A673 (cell line): ENCODE measurements around the gene ELL2. TPM values are rescaled to one million over a fixed set of nuclear protein-coding genes. Genes with fewer than 3 reads are reported as not detected.

Experiments
- BruUV-seq: library from RNA; stranded (reverse); fragments of 400-500 nt; replicated peaks from 2 replicates; lab custom pipeline; 2021; lab: Mats Ljungman, UMichigan
- CTCF ChIA-PET: fragments of 300-600 bp; sonication (Branson Sonifier 250); formaldehyde crosslinking; loops from one replicate; lab custom pipeline; 2022; ENCODE audit warnings: antibody characterized with exemption; lab: Charles Lee
- POLR2A ChIA-PET: fragments of 300-600 bp; sonication (Branson Sonifier 250); formaldehyde crosslinking; loops from one replicate; lab custom pipeline; 2022; ENCODE audit warnings: antibody characterized with exemption; ENCODE audit not compliant: low non-redundant PET; lab: Charles Lee
- DNase-seq: peaks from one replicate; pipeline ENCODE4 v3.0.0-alpha.2; 2015; ENCODE audit warnings: low spot score
- H3K27ac ChIP-seq: fragments of 200-600 bp; sonication (generic); 2 replicates; pipeline ENCODE4 v1.5.1; 2016; ENCODE audit warnings: mixed run types, low read depth, mild to moderate bottlenecking, mixed read lengths, antibody characterized with exemption, low read length; ENCODE audit not compliant: poor library complexity, severe bottlenecking
- H3K27me3 ChIP-seq: fragments of 200-600 bp; sonication (generic); replicated peaks from 2 replicates; pipeline ENCODE4 v1.6.1; 2017; ENCODE audit warnings: mixed run types, low read depth, mild to moderate bottlenecking, mixed read lengths, antibody characterized with exemption, low read length; ENCODE audit not compliant: insufficient read depth, poor library complexity
- H3K36me3 ChIP-seq: fragments of 200-600 bp; sonication (generic); 2 replicates; pipeline ENCODE4 v1.6.1; 2016; ENCODE audit warnings: mixed run types, mild to moderate bottlenecking, mixed read lengths, antibody characterized with exemption, low read length; ENCODE audit not compliant: insufficient read depth, poor library complexity, severe bottlenecking
- H3K4me1 ChIP-seq: fragments of 200-600 bp; sonication (generic); 2 replicates; pipeline ENCODE4 v1.6.1; 2017; ENCODE audit warnings: mixed run types, mild to moderate bottlenecking, mixed read lengths, antibody characterized with exemption, low read length; ENCODE audit not compliant: insufficient read depth, poor library complexity, severe bottlenecking
- H3K4me3 ChIP-seq: fragments of 200-600 bp; sonication (generic); 2 replicates; pipeline ENCODE4 v1.5.1; 2016; ENCODE audit warnings: low read depth, mixed run types, mild to moderate bottlenecking, mixed read lengths, low read length; ENCODE audit not compliant: poor library complexity, severe bottlenecking
- H3K9me3 ChIP-seq: fragments of 200-600 bp; sonication (generic); 2 replicates; pipeline ENCODE4 v1.6.1; 2016; ENCODE audit warnings: mixed run types, low read depth, mild to moderate bottlenecking, mixed read lengths, antibody characterized with exemption, low read length; ENCODE audit not compliant: poor library complexity, severe bottlenecking
- EZH2 ChIP-seq: fragments of 200-600 bp; sonication (generic); IDR thresholded peaks from 2 replicates; pipeline ENCODE4 v1.6.1; 2017; ENCODE audit warnings: borderline replicate concordance, low read depth, mild to moderate bottlenecking, mixed read lengths, antibody characterized with exemption, low read length; ENCODE audit not compliant: poor library complexity, severe bottlenecking
- intact Hi-C: fragments of 100-400 bp; cut with micrococcal nuclease; formaldehyde crosslinking; loops from one replicate; pipeline ENCODE4 v1.10.0; 2022; ENCODE audit not compliant: unreplicated experiment
- total RNA-seq: library from RNA; stranded (reverse); gene quantifications from 2 replicates; pipeline ENCODE4 v1.2.3, GENCODE V29; 2021
- TF ChIP-seq, protein P1 (sequence below): fragments of 300-800, 200-600 bp; sonication (generic); conservative IDR thresholded peaks from 2 replicates; pipeline ENCODE4 v1.5.1; 2017; ENCODE audit warnings: low read depth, mild to moderate bottlenecking, antibody characterized with exemption, low read length, moderate library complexity, mixed read lengths

The ELL2 gene
- total RNA-seq, 1 experiment from 2014 or later: 12.0 TPM

- intact Hi-C loops: loop anchor here (1.0 to 5.0 kb wide), 2 partner anchors 477 to 743 kb away; no protein-coding TSS in a partner anchor
- Histone ChIP-seq H3K27ac (no peak overlapping the region), H3K4me3 (peak overlapping the region; percentile 27), H3K36me3 (no peaks in the 10 kb centered on the region), H3K9me3 (no peaks in the 10 kb centered on the region), H3K4me1 (peaks cover 18% of the 10 kb centered on the region), H3K27me3 (no peaks in the 10 kb centered on the region)
- DNase-seq: peak; percentile 92
- CTCF ChIA-PET: interaction anchor here (0.8 to 2.0 kb wide), 2 partner anchors 342 to 477 kb away, joined by 3 to 10 read pairs; no protein-coding TSS in a partner anchor
- no TSS peak for BruUV-seq
- POLR2A ChIA-PET: no interaction called here
- no peak for TF ChIP-seq EZH2
- TF ChIP-seq, protein P1, sequence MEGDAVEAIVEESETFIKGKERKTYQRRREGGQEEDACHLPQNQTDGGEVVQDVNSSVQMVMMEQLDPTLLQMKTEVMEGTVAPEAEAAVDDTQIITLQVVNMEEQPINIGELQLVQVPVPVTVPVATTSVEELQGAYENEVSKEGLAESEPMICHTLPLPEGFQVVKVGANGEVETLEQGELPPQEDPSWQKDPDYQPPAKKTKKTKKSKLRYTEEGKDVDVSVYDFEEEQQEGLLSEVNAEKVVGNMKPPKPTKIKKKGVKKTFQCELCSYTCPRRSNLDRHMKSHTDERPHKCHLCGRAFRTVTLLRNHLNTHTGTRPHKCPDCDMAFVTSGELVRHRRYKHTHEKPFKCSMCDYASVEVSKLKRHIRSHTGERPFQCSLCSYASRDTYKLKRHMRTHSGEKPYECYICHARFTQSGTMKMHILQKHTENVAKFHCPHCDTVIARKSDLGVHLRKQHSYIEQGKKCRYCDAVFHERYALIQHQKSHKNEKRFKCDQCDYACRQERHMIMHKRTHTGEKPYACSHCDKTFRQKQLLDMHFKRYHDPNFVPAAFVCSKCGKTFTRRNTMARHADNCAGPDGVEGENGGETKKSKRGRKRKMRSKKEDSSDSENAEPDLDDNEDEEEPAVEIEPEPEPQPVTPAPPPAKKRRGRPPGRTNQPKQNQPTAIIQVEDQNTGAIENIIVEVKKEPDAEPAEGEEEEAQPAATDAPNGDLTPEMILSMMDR: peak; percentile 99
Measured at GRCh38 chr5:95858661-95859595, 102.7 kb downstream of the ELL2 start.

DNA sequence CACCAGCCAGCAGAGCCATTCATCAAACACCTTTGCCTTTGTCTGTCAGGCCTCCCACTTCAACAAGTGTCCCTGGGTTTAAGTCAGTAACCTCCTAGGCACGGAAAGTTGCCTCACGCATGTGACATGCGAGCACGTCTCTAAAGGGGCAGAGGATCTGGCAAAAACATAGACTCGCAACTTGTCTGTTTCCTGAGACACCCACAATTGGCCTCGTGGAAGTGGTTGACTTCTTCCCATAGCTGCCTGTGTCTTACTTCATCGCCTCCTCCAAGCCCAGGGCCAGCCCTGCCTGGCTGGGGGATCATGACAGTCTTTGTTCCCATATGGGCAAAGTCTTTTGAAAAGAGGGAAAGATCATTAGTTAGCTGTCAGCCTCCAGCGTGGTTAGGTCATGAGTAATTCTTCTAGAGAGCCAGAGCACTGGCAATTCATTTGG is 103.6 kb downstream of the ELL2 start:
- ChIA-PET CTCF (interaction anchor here (2.0 kb wide), 1 partner anchor 478 kb away, joined by 10 read pairs; no protein-coding TSS in a partner anchor), POLR2A (no interaction called here)
- DNase-seq: no peak
- H3K27me3 ChIP-seq: no peaks in the 10 kb centered on the region
- no peak for TF ChIP-seq EZH2
- TF ChIP-seq, protein P1: no peak
- H3K4me3 ChIP-seq: no peak overlapping the region
- H3K4me1 ChIP-seq: peaks cover 9% of the 10 kb centered on the region
- H3K36me3 ChIP-seq: no peaks in the 10 kb centered on the region
- no peak overlapping the region for H3K27ac ChIP-seq
- intact Hi-C loops: loop anchor here (1.0 to 5.0 kb wide), 2 partner anchors 478 to 744 kb away; no protein-coding TSS in a partner anchor
- no peaks in the 10 kb centered on the region for H3K9me3 ChIP-seq
- BruUV-seq: no TSS peak

GRCh38 chr5:95857185-95857945 is 104.3 kb downstream of the ELL2 start:
- intact Hi-C loops: loop anchor here (5.0 kb wide), 1 partner anchor 745 kb away; no protein-coding TSS in a partner anchor
- CTCF ChIA-PET: no interaction called here
- no TSS peak for BruUV-seq
- POLR2A ChIA-PET: no interaction called here
- no peak overlapping the region for H3K27ac ChIP-seq
- H3K4me3 ChIP-seq: no peak overlapping the region
- H3K27me3 ChIP-seq: no peaks in the 10 kb centered on the region
- no peaks in the 10 kb centered on the region for H3K36me3 ChIP-seq
- DNase-seq: no peak
- peaks cover 6% of the 10 kb centered on the region for H3K4me1 ChIP-seq
- TF ChIP-seq, protein P1: no peak
- no peak for TF ChIP-seq EZH2
- no peaks in the 10 kb centered on the region for H3K9me3 ChIP-seq
